Hematopoietic multipotent progenitor cell treated with erythropoietin and hydrocortisone succinate and interleukin-3 and kit ligand, for 6 days (in vitro differentiated cells): ENCODE results near the gene PARP1.

Experiments
- DNase-seq: peaks from one replicate; pipeline ENCODE4 v3.0.0-alpha.2; 2015

PARP1 gene

DNA sequence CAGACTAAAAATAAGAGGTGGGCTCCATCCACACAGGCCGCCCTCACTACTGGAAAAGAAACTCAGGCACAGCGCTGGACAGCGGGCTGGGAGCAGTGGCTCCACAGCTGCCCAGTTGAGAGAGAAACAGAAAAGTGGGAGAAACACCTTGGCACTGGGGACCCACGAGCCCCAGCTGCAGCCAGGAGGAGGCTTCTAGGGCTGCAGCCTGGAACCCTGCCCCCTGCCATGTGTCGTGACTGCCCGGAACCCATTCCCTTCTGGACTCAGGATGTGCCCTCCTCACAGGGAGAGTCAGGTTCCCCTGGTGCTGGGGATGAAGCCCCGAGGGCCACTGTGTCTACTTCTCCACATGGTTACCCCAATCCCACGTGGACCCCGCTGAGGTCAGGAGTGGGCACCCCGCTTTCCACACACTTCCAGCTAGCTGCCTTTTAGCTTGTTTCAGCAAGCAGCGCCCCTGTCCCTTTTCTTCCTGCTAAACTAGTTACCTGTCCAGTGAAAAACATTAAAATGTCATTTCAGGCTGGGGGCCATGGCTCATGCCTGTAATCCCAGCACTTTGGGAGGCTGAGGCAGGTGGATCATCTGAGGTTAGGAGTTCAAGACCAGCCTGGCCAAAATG, 35.9 kb downstream of the PARP1 start:
- no peak for DNase-seq

DNA sequence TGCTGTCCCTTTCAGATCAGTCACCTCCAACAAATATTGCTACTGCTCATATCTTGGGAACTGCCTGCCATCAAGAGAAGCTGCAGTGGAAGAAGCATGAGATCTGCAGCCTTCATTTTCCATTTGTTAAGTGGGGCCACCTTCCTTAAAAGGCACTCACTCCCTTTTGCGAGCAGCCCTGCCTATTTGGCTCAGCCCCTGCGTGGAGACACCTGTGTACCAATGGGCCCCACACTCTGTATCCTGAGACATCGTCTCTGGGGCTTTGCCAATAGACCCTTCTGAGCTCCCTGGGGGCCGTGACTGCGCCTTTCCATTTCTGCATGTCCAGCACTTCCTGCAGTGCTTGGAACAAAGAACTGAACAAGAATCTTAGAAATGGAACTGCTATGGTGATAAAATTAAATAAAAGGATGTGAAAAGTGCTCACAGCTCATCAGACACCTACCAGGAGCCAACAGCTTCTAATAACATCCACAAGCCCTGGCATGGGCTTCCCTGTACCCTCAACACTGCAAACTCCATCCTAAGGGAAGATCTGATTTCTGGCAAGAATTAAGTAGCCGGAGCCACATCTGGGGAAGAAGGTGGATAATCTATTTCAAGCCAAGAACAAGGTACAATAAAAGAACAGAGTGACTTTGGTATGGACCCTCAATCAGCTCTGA, 36.7 kb downstream of the PARP1 start:
- DNase-seq = no peak

DNA sequence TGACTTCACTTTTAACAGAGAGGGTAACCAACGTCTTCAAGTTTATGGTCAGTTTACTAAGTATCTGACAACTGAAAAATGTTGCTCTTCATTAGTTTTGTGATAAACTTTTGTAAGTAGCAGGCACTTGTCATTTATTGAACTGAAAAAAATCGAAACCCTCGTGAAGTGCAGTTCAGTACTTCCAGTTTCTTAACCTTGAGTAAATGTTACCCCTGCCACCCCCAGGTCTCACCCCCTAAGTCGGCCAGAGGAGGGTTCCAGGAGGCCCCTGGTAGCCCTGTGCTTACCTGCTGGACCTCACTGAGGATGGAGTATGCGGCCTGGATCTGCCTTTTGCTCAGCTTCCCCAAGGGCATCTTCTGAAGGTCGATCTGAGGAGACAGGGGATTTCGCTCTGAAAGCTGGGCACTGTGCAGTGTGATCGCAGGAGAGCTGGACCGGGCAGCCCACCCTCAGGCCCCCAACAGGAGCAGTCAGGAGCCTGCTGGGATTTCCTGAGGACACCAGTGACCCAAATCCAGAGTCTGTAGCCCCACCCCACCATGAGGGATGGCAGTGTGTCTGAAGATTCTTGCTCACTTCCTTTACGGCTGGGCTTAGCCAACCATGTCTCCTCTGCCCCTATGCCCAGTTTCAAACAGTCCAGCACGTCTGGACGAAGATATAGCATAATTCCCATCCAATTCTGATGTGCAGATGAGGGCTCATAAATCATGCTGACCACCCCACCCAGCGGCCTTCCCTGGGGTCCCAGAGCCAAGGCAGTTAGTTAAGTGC, 37.6 kb downstream of the PARP1 start:
- no peak for DNase-seq

DNA sequence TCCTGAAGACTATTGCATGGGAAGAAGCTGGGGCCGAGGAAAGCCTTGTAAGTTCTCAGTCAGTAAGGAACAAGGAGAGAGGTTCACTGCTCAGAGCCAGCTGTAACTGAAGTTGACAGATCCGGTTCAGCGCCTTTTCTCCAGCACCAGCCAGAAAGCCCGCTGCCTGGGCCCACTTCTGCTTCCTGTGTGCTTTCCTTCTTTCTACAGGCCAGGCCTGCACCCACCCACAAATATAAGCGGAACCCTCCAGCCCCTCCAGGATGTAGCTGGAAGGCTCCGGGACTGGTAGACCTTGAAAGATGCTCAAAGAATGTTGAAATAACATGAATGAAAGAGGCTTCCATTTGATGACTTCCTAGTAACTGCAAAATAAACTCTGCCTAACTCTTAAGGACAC, 38.8 kb downstream of the PARP1 start:
- no peak for DNase-seq

DNA sequence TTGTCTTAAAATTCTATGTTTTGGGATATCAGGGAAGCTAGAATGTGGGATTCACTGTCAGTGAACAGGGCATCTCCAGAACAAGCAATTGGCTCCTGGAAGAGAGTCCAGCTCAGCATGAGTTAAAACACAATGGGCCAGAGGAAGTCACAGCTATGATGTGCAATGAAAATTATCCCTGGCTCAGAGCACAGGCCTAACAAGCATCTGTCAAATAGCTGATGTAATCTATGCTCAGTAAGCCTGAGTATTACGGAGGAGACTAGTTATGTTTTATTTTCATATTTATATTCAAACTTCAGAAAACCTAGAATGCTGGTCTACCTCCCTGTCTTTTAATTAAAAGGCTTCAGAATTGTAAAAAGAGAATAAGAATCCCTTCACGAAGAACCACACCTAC, 41.6 kb downstream of the PARP1 start:
- DNase-seq = no peak

DNA sequence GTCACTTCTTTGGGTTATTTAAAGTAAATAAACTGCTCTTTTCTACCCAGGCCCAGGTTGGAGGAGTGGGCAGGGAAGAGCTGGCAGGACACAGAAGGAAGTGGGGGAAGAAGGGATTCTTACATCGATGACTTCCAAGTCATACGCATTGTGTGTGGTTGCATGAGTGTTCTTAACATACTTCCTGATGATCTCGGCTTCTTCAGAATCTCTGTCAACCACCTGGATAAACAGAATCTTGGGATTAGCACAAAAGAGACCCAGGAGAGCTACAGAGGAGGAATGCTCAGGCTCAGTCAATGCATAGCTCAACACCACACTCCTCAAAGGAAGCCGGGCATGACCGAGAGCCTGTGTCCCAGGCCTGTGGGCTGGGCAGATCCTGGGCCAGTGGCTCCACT, 42.1 kb downstream of the PARP1 start:
- DNase-seq = no peak

DNA sequence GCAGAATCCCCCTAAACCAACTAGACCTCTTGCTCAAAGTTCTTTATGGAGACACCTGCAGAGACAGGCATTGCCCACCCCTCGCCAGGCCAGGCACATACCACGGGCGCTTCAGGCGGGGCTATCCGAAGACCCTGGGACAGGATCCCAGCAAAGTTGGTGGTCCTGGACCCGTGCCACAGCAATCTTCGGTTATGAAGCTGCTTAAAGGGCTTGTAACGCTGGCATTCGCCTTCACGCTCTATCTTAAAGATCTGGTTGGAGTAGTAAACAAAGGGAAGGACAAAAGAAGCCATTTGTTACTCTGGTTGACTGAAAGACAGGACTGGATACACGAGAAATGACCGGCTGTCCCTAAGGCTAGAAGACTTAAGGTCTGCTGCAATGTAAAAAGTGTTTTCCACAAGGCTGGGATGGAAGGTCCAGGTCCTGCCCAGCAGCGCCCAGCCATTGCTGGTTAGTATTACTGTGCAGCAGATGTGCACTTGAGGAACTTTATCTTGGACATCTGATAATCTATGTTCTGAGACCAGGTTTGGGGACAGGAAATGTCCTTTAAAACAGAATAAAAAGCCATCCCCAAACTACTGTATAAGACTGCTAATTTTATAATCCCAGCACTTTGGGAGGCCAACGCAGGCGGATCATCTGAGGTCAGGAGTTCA, 42.9 kb downstream of the PARP1 start:
- no peak for DNase-seq

DNA sequence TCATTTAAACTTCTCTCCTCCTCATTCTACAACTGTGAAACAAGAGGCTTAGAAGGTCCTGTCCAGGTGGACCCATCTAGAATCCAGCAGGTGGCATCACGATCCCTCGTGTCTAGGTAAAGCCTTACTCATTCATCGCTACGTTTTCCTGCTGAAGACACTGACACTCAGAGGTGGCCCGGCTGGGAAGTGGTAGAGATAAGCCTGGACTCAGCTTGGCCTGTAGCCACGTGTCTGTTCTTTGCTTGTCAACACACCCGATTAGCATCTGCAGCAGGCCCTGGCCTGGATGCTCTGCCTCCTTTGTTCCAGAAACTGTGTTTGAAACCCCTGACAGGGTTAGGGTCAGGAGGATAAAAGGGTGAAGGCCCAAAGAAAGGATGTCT, 43.4 kb downstream of the PARP1 start:
- DNase-seq = peak; percentile 49

DNA sequence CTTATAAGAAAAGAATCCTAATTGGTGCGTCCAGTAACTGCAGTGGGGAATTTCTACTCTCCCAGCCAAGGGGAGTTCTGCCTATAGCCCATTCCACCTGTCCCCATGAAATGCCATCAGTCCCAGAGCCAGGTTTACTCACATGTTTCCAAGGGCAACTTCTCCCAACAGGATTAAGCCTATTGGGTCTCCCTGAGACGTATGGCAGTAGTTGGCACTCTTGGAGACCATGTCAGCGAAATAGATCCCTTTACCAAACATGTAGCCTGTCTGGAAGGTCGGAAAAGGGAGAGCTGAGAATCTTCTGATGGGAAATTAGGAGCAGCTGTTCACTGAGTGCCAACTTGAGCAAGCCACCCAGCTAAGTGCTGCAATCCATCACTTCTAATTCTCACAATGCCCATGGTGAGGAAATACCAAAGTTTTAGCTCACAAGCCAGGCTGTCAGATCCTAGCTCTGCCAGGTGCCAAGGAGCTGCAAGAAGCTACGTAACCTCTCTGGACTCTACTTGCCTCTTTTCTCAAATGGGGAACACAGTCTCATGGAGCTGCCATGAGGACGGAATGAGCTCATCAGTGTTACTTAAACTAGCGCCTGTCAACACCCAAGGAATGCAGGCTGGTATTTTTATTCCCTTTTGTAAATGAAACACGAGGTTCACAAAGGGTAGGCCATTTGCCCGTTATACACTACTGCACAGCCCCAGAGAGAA, 43.9 kb downstream of the PARP1 start:
- DNase-seq = no peak

DNA sequence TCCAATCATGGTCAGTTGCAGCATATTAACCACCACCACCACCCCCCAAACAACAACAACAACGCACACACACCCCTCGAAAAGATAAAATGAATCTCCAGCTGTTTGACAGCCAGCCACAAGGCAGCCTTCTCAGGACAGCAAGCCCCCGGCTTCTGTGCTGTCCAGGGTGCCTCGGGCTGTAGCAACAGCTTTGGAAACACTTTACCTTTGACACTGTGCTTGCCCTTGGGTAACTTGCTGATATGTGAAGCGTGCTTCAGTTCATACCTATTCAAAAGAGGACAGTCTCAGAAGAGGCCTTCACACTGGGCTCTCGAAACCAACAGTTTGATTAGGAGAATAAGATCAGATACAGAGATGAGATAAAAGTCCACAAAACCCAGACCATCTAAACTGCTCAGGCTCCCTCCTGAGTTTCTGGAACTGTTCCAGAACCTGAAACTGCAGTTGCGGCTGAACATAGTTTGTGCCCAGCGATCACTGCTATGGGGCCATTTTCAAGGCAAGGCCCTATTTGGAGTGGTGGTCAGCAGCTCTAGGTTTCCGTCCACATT, 44.9 kb downstream of the PARP1 start:
- DNase-seq = no peak

DNA sequence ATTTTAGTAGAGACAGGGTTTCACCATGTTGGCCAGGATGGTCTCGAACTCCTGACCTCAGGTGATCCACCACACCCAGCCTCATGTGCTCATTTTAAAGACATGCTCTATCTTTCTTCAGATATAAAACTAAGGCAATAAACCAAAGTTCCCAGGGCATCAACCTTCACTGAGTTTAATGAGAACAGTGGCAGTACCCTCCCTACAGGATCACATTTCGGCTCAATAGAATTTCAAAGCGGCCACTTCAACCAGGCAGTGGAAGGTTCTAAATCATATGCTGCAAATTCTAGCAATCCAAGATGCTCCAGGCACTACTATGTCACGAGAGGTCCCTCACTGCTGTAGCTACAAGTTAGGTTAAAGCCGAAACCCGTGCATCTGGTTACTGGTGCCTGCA, 45.5 kb downstream of the PARP1 start:
- no peak for DNase-seq

DNA sequence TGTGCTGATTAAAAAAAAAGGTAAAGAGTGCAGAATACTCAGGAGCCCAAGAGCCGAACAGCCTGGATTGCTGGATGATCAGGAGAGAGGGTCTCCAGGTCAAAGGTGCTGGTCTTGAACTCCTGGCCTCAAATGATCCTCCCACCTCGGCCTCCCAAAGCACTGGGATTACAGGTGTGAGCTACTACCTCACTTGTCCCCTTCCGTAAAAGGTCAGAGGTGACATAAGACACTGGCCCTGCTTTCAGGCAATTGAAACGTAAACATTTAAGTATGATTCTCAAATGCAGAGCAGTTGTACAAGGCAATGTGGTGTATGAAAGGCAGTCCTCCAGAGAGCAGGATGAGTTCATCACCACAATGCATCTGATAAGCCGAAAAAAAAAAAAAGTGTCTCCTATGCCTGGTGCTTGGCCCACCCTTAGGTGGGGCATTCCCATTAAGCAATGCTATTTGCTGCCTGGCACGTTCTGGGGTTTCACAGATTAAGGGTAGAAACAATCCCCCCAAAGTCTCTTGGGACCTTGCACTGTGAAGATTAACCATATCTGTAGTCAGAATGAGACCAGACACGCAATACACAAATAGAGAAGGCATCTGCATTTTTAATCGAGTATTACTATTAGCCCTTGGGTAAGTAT, 47.7 kb downstream of the PARP1 start:
- DNase-seq = peak; percentile 93

DNA sequence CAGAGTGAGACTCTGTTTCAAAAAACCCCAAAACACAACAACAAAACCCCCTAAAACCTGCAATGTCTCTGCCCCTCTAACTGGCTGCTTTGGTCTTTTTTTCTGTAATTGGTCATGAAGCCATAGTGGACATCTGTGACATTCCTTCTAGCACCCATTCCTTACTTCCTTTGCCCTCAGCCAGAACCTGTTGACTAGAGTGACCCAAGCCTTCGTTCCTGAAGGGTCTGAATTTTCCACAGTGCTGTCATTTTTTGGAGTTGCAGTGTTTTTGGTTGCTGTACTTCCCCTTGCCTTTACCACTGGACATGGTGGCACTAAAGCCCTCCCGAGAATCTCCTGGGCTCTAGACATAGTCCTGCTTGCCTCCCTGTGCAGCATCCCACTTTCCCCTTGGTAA, 50.5 kb downstream of the PARP1 start:
- DNase-seq = no peak

DNA sequence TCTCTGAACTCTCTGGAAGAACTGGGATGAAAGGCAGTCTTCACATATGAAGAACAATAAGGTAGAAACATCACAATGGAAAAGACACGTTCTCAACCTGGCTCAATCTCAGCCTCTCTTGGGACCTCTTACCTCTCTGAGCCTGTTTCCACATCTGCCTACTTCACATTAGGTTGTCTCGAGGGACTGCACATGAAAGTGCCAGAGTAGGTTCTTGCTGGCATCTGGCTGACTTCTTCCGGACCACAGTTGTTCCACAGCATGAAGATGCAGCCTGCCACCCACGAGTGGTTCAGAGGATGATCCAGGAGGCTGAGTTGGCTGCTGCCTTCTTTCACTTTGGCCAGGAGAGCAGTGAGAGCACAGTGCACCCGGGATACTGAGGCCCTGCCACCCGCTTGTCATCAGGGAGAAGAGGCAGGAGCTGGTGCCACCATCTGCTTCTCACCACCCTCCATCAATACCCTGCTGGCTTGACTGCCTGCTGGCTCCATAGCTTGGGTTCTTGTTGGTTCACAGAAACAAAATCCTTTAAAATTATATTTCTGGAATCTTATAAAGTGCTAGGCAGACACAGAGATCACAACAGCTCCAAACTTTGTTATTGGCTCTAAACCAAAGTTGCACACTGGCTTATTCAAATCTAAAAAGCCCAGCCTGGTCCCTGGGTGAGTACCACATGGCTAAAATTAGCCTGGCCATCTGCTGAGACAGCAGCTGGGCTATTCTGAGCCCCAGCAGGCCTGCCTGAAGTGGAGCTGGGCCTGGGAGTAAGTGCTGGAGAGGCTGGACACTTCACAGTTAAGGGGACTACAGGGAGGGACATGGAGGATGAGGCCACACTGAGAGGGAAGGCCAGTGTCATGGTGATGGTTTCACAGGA, 52.0 kb downstream of the PARP1 start:
- DNase-seq = no peak

DNA sequence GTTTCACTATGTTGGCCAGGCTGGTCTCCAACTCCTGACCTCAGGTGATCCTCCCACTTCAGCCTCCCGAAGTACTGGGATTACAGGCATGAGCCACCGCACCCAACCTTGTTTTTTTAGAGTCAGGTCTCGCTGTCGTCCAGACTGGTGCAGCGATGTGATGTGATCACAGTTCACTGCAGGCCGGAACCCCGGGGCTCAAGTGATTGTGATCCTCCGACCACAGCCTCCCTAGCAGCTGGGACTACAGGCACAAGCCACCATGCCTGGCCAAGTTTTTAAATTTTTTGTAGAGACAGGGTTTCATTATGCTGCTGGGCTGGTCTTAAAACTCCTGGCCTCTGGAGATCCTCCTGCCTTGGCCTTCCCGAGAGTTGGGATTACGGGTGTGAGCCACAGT, 52.9 kb downstream of the PARP1 start:
- no peak for DNase-seq

DNA sequence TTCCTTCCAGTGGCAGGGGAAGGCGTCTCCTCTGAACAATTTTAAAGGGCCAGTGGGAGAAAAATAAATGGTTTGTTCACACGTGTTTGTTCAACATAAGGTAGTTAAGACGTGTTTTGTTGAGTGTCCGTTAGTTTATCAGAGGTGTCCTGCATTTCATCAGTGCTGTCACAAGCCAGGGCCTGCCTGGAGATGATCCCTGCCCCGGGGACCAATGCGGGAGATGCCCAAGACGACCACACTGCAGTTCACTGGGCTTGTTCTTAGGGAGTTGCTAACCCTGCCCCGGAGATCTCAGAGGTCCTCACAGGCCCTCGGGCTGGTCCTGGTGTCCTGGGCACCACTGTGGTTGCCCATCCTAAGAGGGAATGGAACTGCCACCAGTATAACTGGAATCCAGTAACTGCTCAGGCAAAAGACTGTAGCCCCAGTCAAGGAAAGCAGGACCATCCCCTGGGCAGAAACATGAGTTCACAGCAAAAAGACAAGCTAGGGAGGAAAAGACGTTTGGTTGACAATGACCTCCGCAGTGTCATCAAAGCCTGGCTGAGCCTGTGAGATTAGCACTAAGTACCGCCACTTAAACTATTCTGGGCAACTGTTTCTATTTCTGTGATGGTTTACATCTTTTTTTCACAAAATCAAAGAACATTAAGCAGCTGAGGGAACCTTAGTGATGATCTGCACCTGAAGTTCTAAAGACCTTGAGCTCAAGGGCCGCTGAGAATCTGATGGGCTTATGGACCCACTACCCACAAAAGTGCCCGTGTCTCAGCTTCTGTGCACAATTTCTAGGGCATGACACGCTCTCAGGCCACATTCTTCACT, 54.0 kb downstream of the PARP1 start:
- DNase-seq = no peak

DNA sequence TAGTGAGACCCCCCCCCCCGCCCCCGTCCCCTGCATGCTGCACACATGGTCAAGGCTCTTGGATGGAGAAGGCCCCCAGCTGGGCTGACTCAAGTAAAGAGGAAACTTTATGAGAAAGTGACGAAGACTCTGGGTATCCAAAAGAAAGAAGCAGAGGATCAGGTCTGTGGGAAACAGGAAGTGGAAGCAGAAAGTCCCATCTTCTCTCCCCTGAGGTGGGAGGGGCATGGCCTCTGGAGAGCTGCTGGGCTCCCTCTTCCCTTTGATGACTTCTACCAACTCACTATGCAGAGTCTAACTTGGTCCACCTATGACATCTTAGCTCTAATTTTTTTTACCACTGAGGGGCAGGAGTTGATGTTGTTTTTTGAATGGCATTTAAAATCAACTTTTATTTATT, 56.2 kb downstream of the PARP1 start:
- DNase-seq = no peak

DNA sequence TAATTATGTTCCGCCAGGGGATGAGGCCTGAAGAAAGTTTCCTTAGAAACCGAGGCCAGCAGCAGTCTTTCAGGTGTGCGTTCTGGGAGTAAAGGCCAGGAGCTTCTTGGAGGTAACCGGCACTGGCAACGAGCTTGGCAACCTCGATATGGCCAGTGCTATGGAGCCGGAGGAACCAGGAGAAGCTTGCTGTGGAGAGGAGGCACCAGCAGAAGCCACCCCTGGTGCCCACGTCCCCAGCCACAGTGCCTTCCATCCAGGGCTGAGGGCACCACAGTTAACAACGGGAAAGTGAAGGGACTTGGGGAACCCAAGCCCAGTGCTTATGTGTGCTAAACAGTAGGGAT, 57.4 kb downstream of the PARP1 start:
- no peak for DNase-seq

DNA sequence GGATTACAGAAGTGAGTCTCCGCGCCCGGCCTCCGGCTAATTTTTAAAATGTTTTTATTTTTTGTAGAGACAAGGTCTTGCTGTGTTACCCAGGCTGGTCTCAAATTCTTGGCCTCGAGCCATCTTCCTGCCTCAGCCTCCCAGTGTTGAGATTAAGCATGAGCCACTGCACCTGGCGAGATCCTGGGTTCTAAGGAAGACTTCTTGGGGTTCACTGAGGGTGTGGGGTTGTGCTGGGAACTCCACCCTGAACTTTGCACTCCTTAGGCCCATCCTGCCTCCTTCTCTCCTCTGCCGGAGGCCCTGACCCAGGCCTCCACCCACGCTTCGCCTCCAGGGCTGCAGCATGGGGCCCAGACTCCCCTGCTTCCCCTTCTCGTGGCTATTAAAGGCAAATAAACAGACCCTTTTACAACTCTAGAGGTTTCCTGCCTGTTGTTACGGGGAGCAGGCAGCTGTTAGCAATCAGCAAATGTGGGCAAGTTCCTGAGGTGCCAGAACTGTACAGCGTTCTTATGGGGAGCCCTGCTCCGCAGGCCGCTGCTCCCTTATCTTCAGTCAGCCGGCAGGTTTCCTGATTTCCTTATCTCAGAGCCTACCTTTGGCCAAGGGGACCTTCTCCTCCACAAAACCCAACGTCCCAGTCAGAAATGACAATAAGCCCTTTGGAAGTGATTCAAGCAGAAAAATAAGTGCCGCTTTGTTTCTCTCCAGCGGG, 57.9 kb downstream of the PARP1 start:
- peak; percentile 61 for DNase-seq

DNA sequence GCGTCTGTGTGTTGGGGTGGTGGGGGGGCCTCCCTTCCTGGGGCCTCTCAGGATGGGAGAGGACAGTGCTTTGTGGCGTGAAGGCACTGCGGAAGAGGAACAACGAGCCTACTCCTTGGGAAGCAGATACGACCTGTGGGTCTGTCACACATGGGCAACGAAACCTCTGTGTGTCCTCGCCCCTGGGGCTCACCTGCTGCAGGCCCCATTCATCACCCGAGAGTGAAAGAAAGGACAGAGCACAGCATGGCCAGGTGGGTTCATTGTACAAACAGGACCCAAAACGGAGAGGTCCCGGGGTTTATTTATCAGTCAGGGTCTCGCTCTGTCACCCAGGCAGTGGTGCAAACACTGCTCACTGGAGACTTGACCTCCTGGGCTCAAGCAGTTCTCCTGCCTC, 58.8 kb downstream of the PARP1 start:
- DNase-seq = no peak
